ENCODE data around the gene ETV2. TPM values are rescaled to one million over a fixed set of nuclear protein-coding genes. Genes with fewer than 3 reads are reported as not detected.

ETV2 gene
- total RNA-seq, 4 donors from 2014 or later = 1.1 to 35.2 (median 3.5) TPM; not detected in 1

DNA sequence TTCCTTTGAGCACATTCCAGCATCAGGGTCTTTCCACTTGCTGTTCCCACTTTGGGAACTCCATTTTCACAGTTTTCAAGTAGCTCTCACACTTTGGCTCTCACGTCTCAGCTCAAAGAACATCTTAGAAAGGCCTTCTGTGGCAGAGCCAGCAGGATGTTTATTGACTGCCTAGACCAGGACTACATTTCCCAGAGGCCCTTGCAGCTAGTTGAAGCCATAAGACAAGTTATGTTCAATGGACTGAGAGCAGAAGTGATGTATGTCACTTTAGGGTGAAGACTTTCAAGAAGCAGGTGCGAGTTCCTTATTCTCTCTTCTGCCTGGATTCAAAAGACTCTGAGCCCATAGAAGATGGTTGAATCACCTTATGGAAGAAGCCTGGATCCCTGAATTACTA, 33.3 kb upstream of the ETV2 start:
- intact Hi-C loops (cut with DNase I; ENCODE audit: low total_unique reads) (no loop called here), in situ Hi-C loops (cut with MboI; ENCODE audit: low pct_ligation_motif_present in 1 of 4, low pct_unique_long_range_greater_than_20kb in 1 of 4, low sequenced_read_pairs in 3 of 4) (no loop called here)
- H3K27me3 ChIP-seq = no peaks in the 10 kb centered on the region
- WGBS, 2 donors (ENCODE audit: low coverage in 1 of 2) = 77 to 100% methylated on average over 1 to 2 of the region's 2 CpGs
- peaks cover 3 to 13% (median 10%) of the 10 kb centered on the region in 4 donors for H3K4me1 ChIP-seq
- no peak for DNase-seq
- H3K36me3 ChIP-seq = no peaks in the 10 kb centered on the region
- TF ChIP-seq EP300 (IDR thresholded peaks at IDR 0.05; ENCODE audit: low read depth) = no peak
- no peak for TF ChIP-seq POLR2A (IDR thresholded peaks at IDR 0.05)
- no peak for TF ChIP-seq POLR2AphosphoS5 (IDR thresholded peaks at IDR 0.05)
- TF ChIP-seq, protein P1, sequence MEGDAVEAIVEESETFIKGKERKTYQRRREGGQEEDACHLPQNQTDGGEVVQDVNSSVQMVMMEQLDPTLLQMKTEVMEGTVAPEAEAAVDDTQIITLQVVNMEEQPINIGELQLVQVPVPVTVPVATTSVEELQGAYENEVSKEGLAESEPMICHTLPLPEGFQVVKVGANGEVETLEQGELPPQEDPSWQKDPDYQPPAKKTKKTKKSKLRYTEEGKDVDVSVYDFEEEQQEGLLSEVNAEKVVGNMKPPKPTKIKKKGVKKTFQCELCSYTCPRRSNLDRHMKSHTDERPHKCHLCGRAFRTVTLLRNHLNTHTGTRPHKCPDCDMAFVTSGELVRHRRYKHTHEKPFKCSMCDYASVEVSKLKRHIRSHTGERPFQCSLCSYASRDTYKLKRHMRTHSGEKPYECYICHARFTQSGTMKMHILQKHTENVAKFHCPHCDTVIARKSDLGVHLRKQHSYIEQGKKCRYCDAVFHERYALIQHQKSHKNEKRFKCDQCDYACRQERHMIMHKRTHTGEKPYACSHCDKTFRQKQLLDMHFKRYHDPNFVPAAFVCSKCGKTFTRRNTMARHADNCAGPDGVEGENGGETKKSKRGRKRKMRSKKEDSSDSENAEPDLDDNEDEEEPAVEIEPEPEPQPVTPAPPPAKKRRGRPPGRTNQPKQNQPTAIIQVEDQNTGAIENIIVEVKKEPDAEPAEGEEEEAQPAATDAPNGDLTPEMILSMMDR (IDR thresholded peaks at IDR 0.05) = no peak
- H3K9me3 ChIP-seq = peaks cover 0 to 4% of the 10 kb centered on the region in 2 donors
- H3K4me3 ChIP-seq = no peak overlapping the region
- H3K27ac ChIP-seq = no peak overlapping the region

DNA sequence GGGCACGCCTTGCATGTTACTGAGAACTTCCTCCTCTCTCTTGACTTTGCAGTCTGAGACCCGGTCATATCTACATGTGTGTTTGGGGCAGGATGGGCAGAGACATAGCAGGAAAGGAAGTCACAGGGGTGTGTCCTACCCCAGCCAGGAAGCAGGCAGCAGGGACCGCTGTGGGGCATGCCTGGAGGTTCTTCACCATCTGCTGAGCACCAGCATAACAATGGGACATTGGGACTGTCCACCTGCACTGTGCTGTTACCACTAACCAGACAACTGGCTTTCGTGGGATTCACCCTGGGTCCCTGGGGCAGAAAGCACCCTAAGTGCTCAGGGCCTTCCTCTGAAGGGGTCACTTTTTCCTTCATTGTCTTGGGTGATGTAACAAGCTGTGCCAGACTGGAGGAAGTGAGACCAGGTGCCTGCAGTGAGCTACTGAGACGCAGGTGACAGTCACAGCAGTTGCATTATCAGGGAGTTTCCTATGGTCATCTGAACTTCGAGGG, 31.6 kb upstream of the ETV2 start:
- Histone ChIP-seq H3K27me3 (no peaks in the 10 kb centered on the region), H3K27ac (no peak overlapping the region), H3K4me3 (no peak overlapping the region), H3K36me3 (no peaks in the 10 kb centered on the region), H3K4me1 (peaks cover 3 to 13% (median 11%) of the 10 kb centered on the region in 4 donors), H3K9me3 (peaks cover 0 to 4% of the 10 kb centered on the region in 2 donors)
- DNase-seq = no peak
- 64% methylated on average over 6 of the region's 6 CpGs; no CpG with 5 or more reads in 1 of the 2 donors for WGBS, 2 donors (ENCODE audit: low coverage in 1 of 2)
- in situ Hi-C loops (cut with MboI; ENCODE audit: low pct_ligation_motif_present in 1 of 4, low pct_unique_long_range_greater_than_20kb in 1 of 4, low sequenced_read_pairs in 3 of 4) (no loop called here), intact Hi-C loops (cut with DNase I; ENCODE audit: low total_unique reads) (no loop called here)
- TF ChIP-seq POLR2AphosphoS5 (IDR thresholded peaks at IDR 0.05) (no peak), POLR2A (IDR thresholded peaks at IDR 0.05) (no peak), EP300 (IDR thresholded peaks at IDR 0.05; ENCODE audit: low read depth) (no peak)
- TF ChIP-seq, protein P1 (IDR thresholded peaks at IDR 0.05) = no peak

DNA sequence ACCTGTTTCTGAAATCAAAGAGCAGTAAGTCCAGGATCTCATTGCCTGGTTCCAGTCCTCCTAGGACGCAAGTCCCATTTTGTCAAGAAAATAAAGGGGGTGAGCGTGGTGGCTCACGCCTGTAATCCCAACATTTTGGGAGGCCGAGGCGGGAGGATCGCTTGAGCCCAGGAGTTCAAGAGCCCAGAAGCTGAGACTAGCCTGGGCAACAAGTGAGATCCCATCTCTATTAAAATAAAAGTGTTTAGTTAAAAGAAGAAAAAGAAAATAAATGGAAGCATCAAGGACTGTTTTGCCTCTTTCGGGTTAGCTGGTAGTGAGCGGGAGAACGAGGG, 29.4 kb upstream of the ETV2 start:
- H3K27ac ChIP-seq = peak overlapping the region; percentile 47 to 81 (median 60)
- no peak for DNase-seq
- WGBS, 2 donors (ENCODE audit: low coverage in 1 of 2) = 41 to 70% methylated on average over 2 to 9 of the region's 9 CpGs
- no peak for TF ChIP-seq EP300 (IDR thresholded peaks at IDR 0.05; ENCODE audit: low read depth)
- TF ChIP-seq POLR2AphosphoS5 (IDR thresholded peaks at IDR 0.05) = no peak
- TF ChIP-seq, protein P1 (IDR thresholded peaks at IDR 0.05) = no peak
- TF ChIP-seq POLR2A (IDR thresholded peaks at IDR 0.05) = no peak
- intact Hi-C loops (cut with DNase I; ENCODE audit: low total_unique reads) = no loop called here
- no peaks in the 10 kb centered on the region for H3K27me3 ChIP-seq
- H3K36me3 ChIP-seq = no peaks in the 10 kb centered on the region
- H3K9me3 ChIP-seq = peaks cover 0 to 4% of the 10 kb centered on the region in 2 donors
- in situ Hi-C loops (cut with MboI; ENCODE audit: low pct_ligation_motif_present in 1 of 4, low pct_unique_long_range_greater_than_20kb in 1 of 4, low sequenced_read_pairs in 3 of 4) = no loop called here
- peaks cover 3 to 13% (median 11%) of the 10 kb centered on the region in 4 donors for H3K4me1 ChIP-seq
- peak overlapping the region in 3 of 4 donors; percentile 50 to 76 (median 62) for H3K4me3 ChIP-seq

DNA sequence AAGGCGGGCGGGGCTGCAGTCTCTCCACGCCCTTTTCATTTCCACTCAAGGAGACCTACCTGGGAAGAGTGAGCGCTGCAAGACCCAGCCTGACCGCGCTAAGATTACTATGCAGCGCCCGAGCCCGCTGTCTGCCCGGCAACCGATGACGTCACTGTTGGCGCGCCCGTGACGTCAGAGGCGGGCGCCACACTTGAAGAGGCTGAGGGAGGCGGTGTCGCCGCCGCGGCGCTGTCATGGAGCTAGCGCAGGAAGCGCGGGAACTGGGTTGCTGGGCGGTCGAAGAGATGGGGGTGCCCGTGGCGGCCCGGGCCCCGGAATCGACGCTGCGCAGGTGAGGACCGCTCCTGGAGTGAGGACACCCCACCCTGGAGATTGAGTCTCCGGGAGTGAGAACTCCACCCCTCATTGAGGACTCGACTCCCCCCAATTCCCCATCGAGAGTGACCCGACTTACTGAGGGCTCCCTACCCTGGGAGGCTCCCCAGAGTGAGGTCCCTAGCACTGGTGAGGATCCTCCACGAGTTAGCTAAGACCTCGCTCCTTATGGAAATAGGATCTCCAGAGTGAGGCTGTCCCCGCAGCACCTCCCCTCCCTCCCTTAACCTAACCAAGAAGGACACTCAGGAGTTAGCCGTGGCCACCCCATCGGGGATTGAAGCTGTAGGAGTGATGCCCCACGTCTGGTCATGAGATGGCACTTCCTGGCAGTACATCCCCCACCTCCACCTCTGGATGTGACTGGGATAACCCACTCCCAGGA, 28.8 kb upstream of the ETV2 start, which contains the start of gene HAUS5:
TSS of gene HAUS5 (plus strand) at position 177 of the 763 bp plus-strand sequence. CDS start at position 237, 60 bp downstream.
- WGBS, 2 donors (ENCODE audit: low coverage in 1 of 2) = 0% methylated on average over 44 of the region's 47 CpGs; no CpG with 5 or more reads in 1 of the 2 donors
- Histone ChIP-seq H3K9me3 (no peaks in the 10 kb centered on the region), H3K4me3 (peak within 1 kb of the TSS; percentile 41 to 76 (median 56)), H3K4me1 (peaks cover 3 to 13% (median 11%) of the 10 kb centered on the region in 4 donors), H3K27ac (peak within 1 kb of the TSS; percentile 47 to 81 (median 60)), H3K36me3 (no peaks in the 10 kb centered on the region), H3K27me3 (no peaks in the 10 kb centered on the region)
- intact Hi-C loops (cut with DNase I; ENCODE audit: low total_unique reads) (no loop called here), in situ Hi-C loops (cut with MboI; ENCODE audit: low pct_ligation_motif_present in 1 of 4, low pct_unique_long_range_greater_than_20kb in 1 of 4, low sequenced_read_pairs in 3 of 4) (no loop called here)
- peak; percentile 96 for DNase-seq
- TF ChIP-seq EP300 (IDR thresholded peaks at IDR 0.05; ENCODE audit: low read depth) (no peak), POLR2AphosphoS5 (IDR thresholded peaks at IDR 0.05) (peak; percentile 55 to 76 (median 67)), POLR2A (IDR thresholded peaks at IDR 0.05) (peak; percentile 49)
- TF ChIP-seq, protein P1 (IDR thresholded peaks at IDR 0.05) = peak in 2 of 5 experiments; percentile 42 to 44
